H9 (cell line): ENCODE data around the gene FRAT1. TPM values are rescaled to one million over a fixed set of nuclear protein-coding genes. Genes with fewer than 3 reads are reported as not detected.
A peak's percentile ranks its signal among the peaks of the same experiment; 100 is the strongest.

ENCODE experiments used
- DNase-seq: peaks from one replicate; pipeline ENCODE4 v3.0.0-alpha.2; 2017
- H2AFZ ChIP-seq: one replicate; pipeline ENCODE4 v1.6.1; 2013; ENCODE audit warnings: mild to moderate bottlenecking, low read length, control low read depth, moderate library complexity
- H2AK5ac ChIP-seq: 2 replicates; pipeline ENCODE4 v1.6.1; 2013; ENCODE audit warnings: low read length, control low read depth, mixed read lengths; ENCODE audit not compliant: insufficient read length
- H2BK120ac ChIP-seq: one replicate; pipeline ENCODE4 v1.6.1; 2013; ENCODE audit warnings: low read depth, mild to moderate bottlenecking, low read length, control low read depth, inconsistent platforms; ENCODE audit not compliant: poor library complexity, severe bottlenecking
- H2BK12ac ChIP-seq: 2 replicates; pipeline ENCODE4 v1.6.1; 2013; ENCODE audit warnings: low read length, control low read depth, mixed read lengths, low read depth; ENCODE audit not compliant: insufficient read length
- H2BK15ac ChIP-seq: 2 replicates; pipeline ENCODE4 v1.6.1; 2013; ENCODE audit warnings: low read depth, low read length, control low read depth
- H2BK20ac ChIP-seq: one replicate; pipeline ENCODE4 v1.6.1; 2013; ENCODE audit warnings: low read depth, mild to moderate bottlenecking, low read length, control low read depth, inconsistent platforms; ENCODE audit not compliant: poor library complexity, severe bottlenecking
- H2BK5ac ChIP-seq: 2 replicates; pipeline ENCODE4 v1.6.1; 2013; ENCODE audit warnings: low read length, control low read depth, mixed read lengths; ENCODE audit not compliant: insufficient read length
- H3K14ac ChIP-seq: 2 replicates; pipeline ENCODE4 v1.6.1; 2013; ENCODE audit warnings: low read length, control low read depth; ENCODE audit not compliant: insufficient read depth
- H3K18ac ChIP-seq: 2 replicates; pipeline ENCODE4 v1.6.1; 2013; ENCODE audit warnings: low read depth, mild to moderate bottlenecking, mixed read lengths, low read length, control low read depth; ENCODE audit not compliant: insufficient read length
- H3K23ac ChIP-seq: 2 replicates; pipeline ENCODE4 v1.6.1; 2013; ENCODE audit warnings: low read length, control low read depth, mixed read lengths, low read depth; ENCODE audit not compliant: insufficient read length
- H3K23me2 ChIP-seq: 2 replicates; pipeline ENCODE4 v1.6.1; 2013; ENCODE audit warnings: low read depth, mild to moderate bottlenecking, mixed read lengths, low read length, control low read depth; ENCODE audit not compliant: insufficient read length, poor library complexity, severe bottlenecking
- H3K27ac ChIP-seq: 2 replicates; pipeline ENCODE4 v1.5.1; 2013; ENCODE audit warnings: low read length, control low read depth, mixed read lengths, low read depth; ENCODE audit not compliant: insufficient read length
- H3K27me3 ChIP-seq: 2 replicates; pipeline ENCODE4 v1.6.1; 2013; ENCODE audit warnings: low read length, control low read depth, inconsistent platforms; ENCODE audit not compliant: insufficient read depth
- H3K4ac ChIP-seq: 2 replicates; pipeline ENCODE4 v1.6.1; 2013; ENCODE audit warnings: low read depth, mild to moderate bottlenecking, control low read depth, inconsistent platforms, low read length, moderate library complexity
- H3K4me1 ChIP-seq: 2 replicates; pipeline ENCODE4 v1.6.1; 2013; ENCODE audit warnings: low read length, control low read depth, inconsistent platforms; ENCODE audit not compliant: insufficient read depth
- H3K4me2 ChIP-seq: 2 replicates; pipeline ENCODE4 v1.6.1; 2013; ENCODE audit warnings: low read length, control low read depth, mixed read lengths; ENCODE audit not compliant: insufficient read length, insufficient read depth
- H3K56ac ChIP-seq: 2 replicates; pipeline ENCODE4 v1.6.1; 2013; ENCODE audit warnings: low read depth, mild to moderate bottlenecking, mixed read lengths, low read length, control low read depth; ENCODE audit not compliant: insufficient read length
- H3K79me1 ChIP-seq: 2 replicates; pipeline ENCODE4 v1.6.1; 2013; ENCODE audit warnings: low read depth, mild to moderate bottlenecking, moderate library complexity, low read length, control low read depth, inconsistent platforms; ENCODE audit not compliant: insufficient read depth, poor library complexity, severe bottlenecking
- H3K79me2 ChIP-seq: 2 replicates; pipeline ENCODE4 v1.6.1; 2013; ENCODE audit warnings: low read length, control low read depth, inconsistent platforms; ENCODE audit not compliant: insufficient read depth
- H3K9ac ChIP-seq: 2 replicates; pipeline ENCODE4 v1.6.1; 2013; ENCODE audit warnings: low read length, control low read depth, mixed read lengths; ENCODE audit not compliant: insufficient read length; ENCODE audit errors: extremely low read depth
- H3K9me3 ChIP-seq: one replicate; pipeline ENCODE4 v1.6.1; 2013; ENCODE audit warnings: low read depth, low read length, inconsistent platforms; ENCODE audit not compliant: control insufficient read depth
- H3T11ph ChIP-seq: one replicate; pipeline ENCODE4 v1.6.1; 2013; ENCODE audit warnings: mild to moderate bottlenecking, low read length, control low read depth, inconsistent platforms
- H4K20me1 ChIP-seq: one replicate; pipeline ENCODE4 v1.6.1; 2013; ENCODE audit not compliant: control insufficient read depth, insufficient read length, insufficient read depth
- H4K5ac ChIP-seq: 2 replicates; pipeline ENCODE4 v1.6.1; 2013; ENCODE audit warnings: low read depth, mild to moderate bottlenecking, mixed read lengths, low read length, control low read depth; ENCODE audit not compliant: insufficient read length
- H4K8ac ChIP-seq: replicated peaks from 2 replicates; pipeline ENCODE4 v1.6.1; 2013; ENCODE audit warnings: low read length, control low read depth, mixed read lengths, low read depth; ENCODE audit not compliant: insufficient read length
- H4K91ac ChIP-seq: 2 replicates; pipeline ENCODE4 v1.6.1; 2013; ENCODE audit warnings: low read depth, mild to moderate bottlenecking, moderate library complexity, mixed read lengths, low read length, control low read depth; ENCODE audit not compliant: insufficient read length
- H3K27ac Mint-ChIP-seq, 3 experiments: 2 replicates in 2 of 3; 3 replicates in 1 of 3; pipeline ENCODE4 v1.8.0; 2020 to 2021; ENCODE audit warnings: mixed read lengths in 3 of 3, mild to moderate bottlenecking in 1 of 3, moderate library complexity in 1 of 3
- H3K27me3 Mint-ChIP-seq: 2 replicates; pipeline ENCODE4 v1.8.0; 2021; ENCODE audit warnings: low read depth, mild to moderate bottlenecking, moderate library complexity, mixed read lengths
- H3K36me3 Mint-ChIP-seq, 3 experiments: 2 replicates in 2 of 3; 3 replicates in 1 of 3; pipeline ENCODE4 v1.8.0; 2020 to 2021; ENCODE audit warnings: low read depth in 3 of 3, mixed read lengths in 3 of 3; ENCODE audit not compliant: insufficient read depth in 1 of 3
- H3K4me1 Mint-ChIP-seq, 2 experiments: 2 replicates each; pipeline ENCODE4 v1.8.0; 2020; ENCODE audit warnings: mixed read lengths in 2 of 2
- H3K4me3 Mint-ChIP-seq, 2 experiments: 2 replicates in 1 of 2; 3 replicates in 1 of 2; pipeline ENCODE4 v1.8.0; 2020 to 2021; ENCODE audit warnings: mild to moderate bottlenecking in 2 of 2, mixed read lengths in 2 of 2, moderate library complexity in 1 of 2
- H3K9me3 Mint-ChIP-seq, 2 experiments: 2 replicates in 1 of 2; 3 replicates in 1 of 2; pipeline ENCODE4 v1.8.0; 2020; ENCODE audit warnings: mild to moderate bottlenecking in 2 of 2, mixed read lengths in 2 of 2, moderate library complexity in 1 of 2
- WGBS: extraction: QIAGEN DNeasy Blood & Tissue Kit; methylation state at CpG from one replicate; pipeline ENCODE4 v1.1.7; 2013; ENCODE audit warnings: missing lambda C conversion rate, low lambda C conversion rate, mixed read lengths; ENCODE audit not compliant: insufficient read length; ENCODE audit errors: extremely low coverage; 5-methylcytosine and 5-hydroxymethylcytosine counted together
- total RNA-seq: library from RNA; stranded (reverse); gene quantifications from 2 replicates; pipeline ENCODE4 v1.2.1, GENCODE V29; 2021
- TF ChIP-seq, protein P1 (sequence below): fragments of 200-600 bp; sonication (generic); conservative IDR thresholded peaks from 3 replicates; pipeline ENCODE4 v1.8.0; 2021; ENCODE audit warnings: antibody characterized with exemption, mild to moderate bottlenecking

The FRAT1 gene
- total RNA-seq, 1 experiment from 2014 or later = 7.3 TPM

DNA sequence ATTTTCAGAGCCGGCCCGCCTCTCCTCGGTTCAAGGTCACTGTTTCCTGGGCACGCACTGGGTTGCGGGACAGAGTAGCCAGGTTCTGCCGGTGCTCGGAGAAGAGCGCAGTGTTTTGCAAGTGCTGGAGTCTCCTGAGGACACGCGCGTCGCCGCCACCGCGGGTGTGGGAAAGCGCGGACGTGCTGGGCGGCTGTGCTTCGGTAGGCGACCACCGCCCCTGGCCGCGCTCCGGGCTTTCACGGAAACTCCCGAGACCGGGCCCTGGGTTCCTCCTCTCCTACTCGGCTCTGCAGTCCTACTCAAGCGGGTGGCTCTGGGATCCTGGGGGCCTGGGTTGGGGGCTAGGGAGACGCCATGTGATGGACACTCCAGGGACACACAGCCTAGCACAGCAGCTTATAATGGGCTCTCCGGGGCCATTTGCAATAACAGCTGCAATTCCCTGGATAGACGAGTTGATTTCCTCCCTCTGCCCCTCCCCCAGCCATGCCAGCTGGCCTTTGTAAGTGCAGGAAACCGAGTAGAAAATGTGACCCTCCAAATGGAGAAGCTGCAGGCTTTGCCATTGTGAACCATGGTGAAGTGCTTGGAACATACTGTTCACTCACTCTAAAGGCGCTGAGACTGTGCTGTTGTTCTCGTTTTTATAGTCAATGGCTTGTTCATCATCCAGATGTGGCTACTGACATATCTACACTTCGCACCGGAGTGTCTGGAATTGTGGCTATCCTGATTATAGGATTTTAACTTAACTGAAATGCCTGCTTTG, 2.1 kb downstream of the FRAT1 start:
- TF ChIP-seq, protein P1, sequence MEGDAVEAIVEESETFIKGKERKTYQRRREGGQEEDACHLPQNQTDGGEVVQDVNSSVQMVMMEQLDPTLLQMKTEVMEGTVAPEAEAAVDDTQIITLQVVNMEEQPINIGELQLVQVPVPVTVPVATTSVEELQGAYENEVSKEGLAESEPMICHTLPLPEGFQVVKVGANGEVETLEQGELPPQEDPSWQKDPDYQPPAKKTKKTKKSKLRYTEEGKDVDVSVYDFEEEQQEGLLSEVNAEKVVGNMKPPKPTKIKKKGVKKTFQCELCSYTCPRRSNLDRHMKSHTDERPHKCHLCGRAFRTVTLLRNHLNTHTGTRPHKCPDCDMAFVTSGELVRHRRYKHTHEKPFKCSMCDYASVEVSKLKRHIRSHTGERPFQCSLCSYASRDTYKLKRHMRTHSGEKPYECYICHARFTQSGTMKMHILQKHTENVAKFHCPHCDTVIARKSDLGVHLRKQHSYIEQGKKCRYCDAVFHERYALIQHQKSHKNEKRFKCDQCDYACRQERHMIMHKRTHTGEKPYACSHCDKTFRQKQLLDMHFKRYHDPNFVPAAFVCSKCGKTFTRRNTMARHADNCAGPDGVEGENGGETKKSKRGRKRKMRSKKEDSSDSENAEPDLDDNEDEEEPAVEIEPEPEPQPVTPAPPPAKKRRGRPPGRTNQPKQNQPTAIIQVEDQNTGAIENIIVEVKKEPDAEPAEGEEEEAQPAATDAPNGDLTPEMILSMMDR = no peak
- H3K18ac ChIP-seq = peak overlapping the region; percentile 35
- H3K4me2 ChIP-seq = peak overlapping the region; percentile 72
- no peak overlapping the region for H3K56ac ChIP-seq
- Mint-ChIP-seq H3K9me3 (no peaks in the 10 kb centered on the region; a peak in 1 of 5 replicates), H3K4me3 (peak overlapping the region; percentile 72 to 85), H3K27ac (peak overlapping the region in 2 of 3 experiments; percentile 35 to 72; a peak in 2 of 7 replicates), H3K36me3 (0 out of 7 replicates have a peak, but pooled peaks cover 0 to 3% (median 0%) of the 10 kb centered on the region in 3 experiments), H3K27me3 (peaks cover 33% of the 10 kb centered on the region), H3K4me1 (peaks cover 39 to 40% of the 10 kb centered on the region in 2 experiments)
- no peaks in the 10 kb centered on the region for H3K79me1 ChIP-seq
- no peak overlapping the region for H4K5ac ChIP-seq
- H3K9ac ChIP-seq = no peak overlapping the region
- H4K20me1 ChIP-seq = no peaks in the 10 kb centered on the region
- H2BK15ac ChIP-seq = no peak overlapping the region
- WGBS = no CpG with 5 or more reads among the region's 38 CpGs
- H3K14ac ChIP-seq = no peak overlapping the region
- H3K4me1 ChIP-seq = peaks cover 3% of the 10 kb centered on the region; the same call in 1 of the 2 replicates
- no peaks in the 10 kb centered on the region for H3K9me3 ChIP-seq
- H3K23me2 ChIP-seq = peaks cover 23% of the 10 kb centered on the region
- H2BK12ac ChIP-seq = no peak overlapping the region
- peak; percentile 64 for DNase-seq
- H3T11ph ChIP-seq = no peak overlapping the region
- no peak overlapping the region for H2BK20ac ChIP-seq
- no peak overlapping the region for H2BK5ac ChIP-seq
- H3K23ac ChIP-seq = no peak overlapping the region
- H2BK120ac ChIP-seq = no peak overlapping the region
- H3K27me3 ChIP-seq = peaks cover 9% of the 10 kb centered on the region; the same call in 1 of the 2 replicates
- no peak overlapping the region for H2AFZ ChIP-seq
- no peak overlapping the region for H4K8ac ChIP-seq
- H2AK5ac ChIP-seq = no peak overlapping the region
- H3K79me2 ChIP-seq = no peaks in the 10 kb centered on the region
- H3K27ac ChIP-seq = no peak overlapping the region
- no peak overlapping the region for H3K4ac ChIP-seq
- no peak overlapping the region for H4K91ac ChIP-seq
